A204.1 (cell line): ENCODE data around the gene APC.
"Not testable (repeated sequence)": the region's sequence is repeated elsewhere in the genome, so short reads cannot be mapped to it uniquely, and the experiment has no call there.

ENCODE experiments used
- FAIRE-seq: peaks from 2 replicates; lab custom pipeline; 2012; peaks lifted over from hg19 to GRCh38; lab: Jason Lieb, UNC

APC gene

GRCh38 chr5:112716895-112717294, 20.8 kb upstream of the APC start:
- not testable (repeated sequence) for FAIRE-seq

- FAIRE-seq: no peak
Observed at GRCh38 chr5:112717506-112718082, 20.1 kb upstream of the APC start.

GRCh38 chr5:112718344-112718743, 19.3 kb upstream of the APC start:
- FAIRE-seq: no peak

- no peak for FAIRE-seq
Observed at GRCh38 chr5:112720576-112720975, 17.1 kb upstream of the APC start.

- no peak for FAIRE-seq
Observed at GRCh38 chr5:112724901-112725300, 12.8 kb upstream of the APC start.

- FAIRE-seq: no peak
Observed at GRCh38 chr5:112729630-112730029, 8.1 kb upstream of the APC start.

GRCh38 chr5:112732131-112732530, 5.6 kb upstream of the APC start:
- no peak for FAIRE-seq

- FAIRE-seq: no peak
Observed at GRCh38 chr5:112733586-112733985, 4.1 kb upstream of the APC start.

- no peak for FAIRE-seq
Observed at GRCh38 chr5:112734597-112734996, 3.1 kb upstream of the APC start.

- no peak for FAIRE-seq
Observed at GRCh38 chr5:112735702-112736101, 2.0 kb upstream of the APC start.

GRCh38 chr5:112737070-112737462, 619 bp upstream of the APC start:
- FAIRE-seq: no peak

- no peak for FAIRE-seq
Observed at GRCh38 chr5:112738191-112738560, 491 bp downstream of the APC start.

- FAIRE-seq: no peak
Observed at GRCh38 chr5:112742424-112742823, 4.7 kb downstream of the APC start.

GRCh38 chr5:112743631-112744030, 5.9 kb downstream of the APC start:
- no peak for FAIRE-seq

- no peak for FAIRE-seq
Observed at GRCh38 chr5:112752335-112752734, 14.7 kb downstream of the APC start.

GRCh38 chr5:112755703-112756102, 18.0 kb downstream of the APC start:
- no peak for FAIRE-seq

- peak; percentile 99 for FAIRE-seq
Observed at GRCh38 chr5:112757468-112758208, 20.0 kb downstream of the APC start.

GRCh38 chr5:112758676-112759075, 21.0 kb downstream of the APC start:
- FAIRE-seq: no peak

GRCh38 chr5:112762113-112762810, 24.6 kb downstream of the APC start:
- FAIRE-seq: no peak

- FAIRE-seq: peak; percentile 63
Observed at GRCh38 chr5:112763165-112763564, 25.5 kb downstream of the APC start.

GRCh38 chr5:112772124-112772523, 34.4 kb downstream of the APC start:
- no peak for FAIRE-seq

GRCh38 chr5:112776301-112776856, 38.7 kb downstream of the APC start:
- FAIRE-seq: no peak

GRCh38 chr5:112779531-112779930, 41.8 kb downstream of the APC start:
- FAIRE-seq: no peak
